ENCODE measurements around the gene EEFSEC. TPM values are rescaled to one million over a fixed set of nuclear protein-coding genes. Genes with fewer than 3 reads are reported as not detected.

Gene EEFSEC
- total RNA-seq, 2 experiments from 2014 or later, result 17.7 to 25.3 TPM

GRCh38 chr3:128238184-128238489, 84.9 kb downstream of the EEFSEC start:
- Histone ChIP-seq H4K20me1 (ENCODE audit: insufficient read depth, low read length) (peaks cover 5% of the 10 kb centered on the region; the same call in 1 of the 2 replicates), H3K27ac (ENCODE audit: low read depth, low read length, poor library complexity, severe bottlenecking) (no peak overlapping the region), H3K79me2 (ENCODE audit: insufficient read depth, low read depth, low read length) (no peaks in the 10 kb centered on the region), H3K4me2 (ENCODE audit: low read length) (no peak overlapping the region), H3K9me2 (ENCODE audit: insufficient read depth, low read length) (no peaks in the 10 kb centered on the region), H3K4me1 (ENCODE audit: insufficient read depth, low read length, poor library complexity, severe bottlenecking) (peaks cover 10% of the 10 kb centered on the region), H3K4me3 (ENCODE audit: low read depth, low read length, poor library complexity, severe bottlenecking) (no peak overlapping the region), H2AFZ (ENCODE audit: low read length) (no peak overlapping the region), H3K9me3 (ENCODE audit: low read length) (no peaks in the 10 kb centered on the region), H3K36me3 (ENCODE audit: insufficient read depth, low read length) (no peaks in the 10 kb centered on the region)
- no TSS peak for BruUV-seq (replicated peaks)
- intact Hi-C loops (cut with micrococcal nuclease; ENCODE audit: unreplicated experiment), result no loop called here
- TF ChIP-seq EZH2phosphoT487 (IDR thresholded peaks at IDR 0.05; ENCODE audit: borderline replicate concordance, low read depth, low read length) (no peak), CTCF (conservative IDR thresholded peaks at IDR 0.05; ENCODE audit: low read length) (no peak)
- DNase-seq (ENCODE audit: low spot score), result no peak
- POLR2A ChIA-PET, result interaction anchor here (0.6 kb wide), 1 partner anchor 47 kb away, joined by 4 read pairs; no protein-coding TSS in a partner anchor
- CTCF ChIA-PET (ENCODE audit: unreplicated experiment), result no interaction called here

- Histone ChIP-seq H3K27ac (ENCODE audit: low read depth, low read length, poor library complexity, severe bottlenecking) (no peak overlapping the region), H2AFZ (ENCODE audit: low read length) (no peak overlapping the region), H3K36me3 (ENCODE audit: insufficient read depth, low read length) (no peaks in the 10 kb centered on the region), H3K9me3 (ENCODE audit: low read length) (no peaks in the 10 kb centered on the region), H3K4me2 (ENCODE audit: low read length) (no peak overlapping the region), H4K20me1 (ENCODE audit: insufficient read depth, low read length) (peaks cover 5% of the 10 kb centered on the region; the same call in 1 of the 2 replicates), H3K4me3 (ENCODE audit: low read depth, low read length, poor library complexity, severe bottlenecking) (no peak overlapping the region), H3K4me1 (ENCODE audit: insufficient read depth, low read length, poor library complexity, severe bottlenecking) (peaks cover 10% of the 10 kb centered on the region), H3K79me2 (ENCODE audit: insufficient read depth, low read depth, low read length) (no peaks in the 10 kb centered on the region), H3K9me2 (ENCODE audit: insufficient read depth, low read length) (no peaks in the 10 kb centered on the region)
- intact Hi-C loops (cut with micrococcal nuclease; ENCODE audit: unreplicated experiment), result no loop called here
- BruUV-seq (replicated peaks), result no TSS peak
- no peak for TF ChIP-seq EZH2phosphoT487 (IDR thresholded peaks at IDR 0.05; ENCODE audit: borderline replicate concordance, low read depth, low read length)
- TF ChIP-seq CTCF (conservative IDR thresholded peaks at IDR 0.05; ENCODE audit: low read length), result no peak
- no peak for DNase-seq (ENCODE audit: low spot score)
- ChIA-PET POLR2A (no interaction called here), CTCF (ENCODE audit: unreplicated experiment) (no interaction called here)
These were observed 86.0 kb downstream of the EEFSEC start for GRCh38 chr3:128239304-128239703.

GRCh38 chr3:128240232-128240631, 87.0 kb downstream of the EEFSEC start:
- no peak for DNase-seq (ENCODE audit: low spot score)
- H3K4me1 ChIP-seq (ENCODE audit: insufficient read depth, low read length, poor library complexity, severe bottlenecking), result peaks cover 10% of the 10 kb centered on the region
- POLR2A ChIA-PET, result no interaction called here
- no peak overlapping the region for H2AFZ ChIP-seq (ENCODE audit: low read length)
- peaks cover 5% of the 10 kb centered on the region; the same call in 1 of the 2 replicates for H4K20me1 ChIP-seq (ENCODE audit: insufficient read depth, low read length)
- TF ChIP-seq CTCF (conservative IDR thresholded peaks at IDR 0.05; ENCODE audit: low read length), result no peak
- TF ChIP-seq EZH2phosphoT487 (IDR thresholded peaks at IDR 0.05; ENCODE audit: borderline replicate concordance, low read depth, low read length), result no peak
- H3K9me3 ChIP-seq (ENCODE audit: low read length), result no peaks in the 10 kb centered on the region
- no peak overlapping the region for H3K4me3 ChIP-seq (ENCODE audit: low read depth, low read length, poor library complexity, severe bottlenecking)
- intact Hi-C loops (cut with micrococcal nuclease; ENCODE audit: unreplicated experiment), result no loop called here
- no peak overlapping the region for H3K27ac ChIP-seq (ENCODE audit: low read depth, low read length, poor library complexity, severe bottlenecking)
- no TSS peak for BruUV-seq (replicated peaks)
- H3K36me3 ChIP-seq (ENCODE audit: insufficient read depth, low read length), result no peaks in the 10 kb centered on the region
- H3K9me2 ChIP-seq (ENCODE audit: insufficient read depth, low read length), result no peaks in the 10 kb centered on the region
- no peak overlapping the region for H3K4me2 ChIP-seq (ENCODE audit: low read length)
- CTCF ChIA-PET (ENCODE audit: unreplicated experiment), result no interaction called here
- H3K79me2 ChIP-seq (ENCODE audit: insufficient read depth, low read depth, low read length), result no peaks in the 10 kb centered on the region

All from OCI-LY7 (cell line).